ENCODE measurements around the gene CGA.
"Not testable (repeated sequence)": the region's sequence is repeated elsewhere in the genome, so short reads cannot be mapped to it uniquely, and the experiment has no call there.

Gene CGA

DNA sequence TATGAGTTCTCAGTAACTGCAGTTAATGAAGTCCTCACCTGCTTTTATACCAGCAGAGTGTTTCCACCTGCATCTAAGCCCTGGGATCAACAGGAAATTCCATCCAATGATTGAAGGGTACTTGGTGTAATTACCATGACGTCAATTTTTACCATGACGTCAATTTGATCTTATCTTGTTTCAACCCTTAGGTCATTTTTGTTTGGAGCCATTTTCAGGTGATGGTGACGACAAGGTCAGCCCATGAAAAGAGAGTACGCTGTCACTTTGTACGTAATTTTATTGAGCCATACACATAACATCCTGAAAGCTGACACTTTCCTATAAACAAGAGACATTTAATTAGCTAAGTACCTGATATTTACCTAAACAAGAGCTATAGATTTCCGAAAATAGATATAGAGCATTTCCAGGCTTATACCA, at the start of gene CGA:
Gene CGA, minus strand, starts transcription at position 20 of the 423 bp plus-strand sequence. CDS start 6,906 bp downstream, outside the sequence.
- DNase-seq, result no peak

DNA sequence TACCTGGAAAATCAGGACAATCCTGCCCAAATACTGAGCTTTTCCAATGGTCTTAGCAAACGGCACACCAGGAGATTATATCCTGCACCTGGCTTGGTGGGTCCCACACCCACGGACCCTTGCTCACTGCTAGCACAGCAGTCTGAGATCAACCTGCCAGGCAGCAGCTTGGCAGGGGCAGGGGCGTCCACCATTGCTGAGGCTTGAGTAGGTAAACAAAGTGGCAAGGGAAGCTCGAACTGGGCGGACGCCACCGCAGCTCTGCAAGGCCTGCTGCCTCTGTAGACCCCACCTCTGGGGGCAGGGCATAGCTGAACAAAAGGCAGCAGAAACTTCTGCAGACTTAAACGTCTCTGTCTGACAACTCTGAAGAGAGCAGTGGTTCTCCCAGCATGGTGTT, 45.0 kb upstream of the CGA start:
- DNase-seq, result not testable (repeated sequence)

DNA sequence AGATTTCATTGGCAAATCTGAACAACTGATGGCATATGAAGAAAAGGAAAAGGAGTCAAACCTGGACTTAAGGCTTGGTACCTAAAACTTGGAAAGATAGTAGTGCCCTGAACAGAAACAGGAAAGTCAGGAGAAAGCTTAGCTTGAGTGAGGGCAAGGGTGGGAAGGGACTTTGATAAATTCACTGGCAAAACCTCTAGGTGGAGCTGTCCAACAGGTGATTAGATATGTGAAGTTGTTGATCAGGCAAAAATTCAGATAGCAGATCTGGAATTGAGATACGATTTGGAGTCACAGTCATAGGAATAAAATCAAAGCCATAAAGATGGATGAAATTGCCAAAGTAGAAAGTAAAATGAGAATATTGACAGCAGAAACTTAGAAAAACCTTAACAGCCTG, 44.3 kb upstream of the CGA start:
- DNase-seq, result no peak

DNA sequence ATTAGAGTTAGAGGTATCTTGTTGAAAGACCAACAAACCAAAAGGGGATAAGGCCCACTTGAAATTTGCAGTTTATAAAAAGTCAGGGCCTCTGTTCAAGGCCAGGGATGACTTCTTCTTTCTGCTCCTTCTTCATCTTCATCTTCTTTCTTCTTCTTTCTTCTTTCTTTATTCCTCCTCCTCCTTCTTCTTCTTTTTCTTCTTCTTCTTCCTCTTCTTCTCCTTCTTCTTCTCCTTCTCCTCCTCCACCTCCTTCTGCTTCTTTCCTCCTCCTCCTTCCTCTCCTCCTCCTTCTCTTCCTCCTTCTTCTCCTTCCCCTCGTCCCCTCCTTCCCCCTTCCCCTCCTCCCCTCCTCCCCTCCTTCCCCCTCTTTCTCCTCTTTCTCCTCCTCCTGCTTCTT, 42.1 kb upstream of the CGA start:
- DNase-seq, result no peak

- no peak for DNase-seq
Observed at GRCh38 chr6:87127737-87128136, 32.8 kb upstream of the CGA start.

DNA sequence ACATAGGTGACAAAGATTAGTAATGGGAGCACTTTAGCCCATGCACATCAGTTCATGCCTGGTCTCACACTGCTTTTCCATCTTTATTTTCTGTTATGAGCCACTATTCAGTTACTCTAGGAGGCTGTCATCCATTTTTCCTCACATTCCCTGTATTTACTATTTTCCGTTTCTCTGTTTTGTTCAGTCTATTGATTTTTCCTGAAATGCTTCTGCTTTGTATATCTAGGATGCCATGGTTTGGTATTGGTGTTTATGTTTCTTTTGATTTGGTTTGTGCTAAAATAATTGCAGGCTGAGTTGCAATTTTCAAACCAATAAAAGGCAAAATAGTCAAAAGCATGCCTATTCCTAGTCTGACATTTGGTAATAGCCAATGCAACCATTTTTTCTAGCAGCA, 31.6 kb upstream of the CGA start:
- no peak for DNase-seq

DNA sequence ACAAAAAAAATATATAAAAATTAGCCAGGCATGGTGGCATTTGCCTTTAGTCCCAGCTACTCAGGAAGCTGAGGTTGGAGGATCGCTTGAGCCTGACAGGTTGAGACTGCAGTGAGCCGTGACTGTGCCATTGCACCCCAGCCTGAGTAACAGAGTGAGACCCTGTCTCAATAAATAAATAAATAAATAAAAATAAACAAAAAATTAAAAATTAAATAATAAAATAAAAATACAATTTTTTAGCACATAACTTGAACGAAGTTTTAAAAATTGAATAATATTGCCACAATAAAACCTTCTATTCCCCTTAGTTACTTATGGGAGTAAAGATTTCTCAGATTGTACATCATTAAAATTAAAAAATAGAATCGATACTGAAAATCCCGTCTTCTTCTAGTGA, 29.2 kb upstream of the CGA start:
- no peak for DNase-seq

- DNase-seq, result no peak
Observed at GRCh38 chr6:87122477-87122876, 27.6 kb upstream of the CGA start.

DNA sequence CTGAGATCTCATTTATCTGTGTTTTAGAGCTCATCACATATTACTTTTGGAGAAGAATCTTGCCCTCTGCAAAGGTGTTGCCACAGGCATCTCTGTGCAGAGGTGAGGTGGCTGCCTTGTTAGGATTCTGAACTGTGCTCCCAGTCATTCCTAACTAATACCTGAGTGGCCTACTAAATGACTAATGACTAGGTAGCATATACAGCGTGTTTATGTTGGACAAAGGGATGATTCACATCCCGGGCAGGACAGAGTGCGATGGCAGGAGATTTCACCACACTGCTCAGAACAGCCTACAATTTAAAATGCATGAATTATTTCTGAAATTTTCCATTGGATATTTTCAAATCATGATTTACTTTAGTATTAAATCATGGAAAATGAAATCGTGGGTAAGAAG, 23.1 kb upstream of the CGA start:
- no peak for DNase-seq

DNA sequence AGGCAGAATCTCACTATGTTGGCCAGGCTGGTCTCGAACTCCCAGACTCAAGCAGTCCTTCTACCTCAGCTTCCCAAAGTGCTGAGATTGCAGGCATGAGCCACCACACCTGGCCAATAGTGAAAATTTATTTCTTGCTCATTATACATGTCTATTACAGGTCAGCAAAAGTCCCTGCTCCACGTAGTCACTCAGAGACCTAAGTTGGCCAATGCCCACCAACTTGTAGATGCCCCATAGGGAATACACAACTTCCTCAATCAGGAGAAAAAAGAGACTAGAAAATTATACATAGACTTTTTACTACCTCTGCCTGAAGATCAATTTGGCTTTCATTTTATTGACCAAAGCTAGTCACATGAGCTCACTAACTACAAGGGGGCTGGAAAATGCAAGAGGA, 22.0 kb upstream of the CGA start:
- DNase-seq, result no peak

DNA sequence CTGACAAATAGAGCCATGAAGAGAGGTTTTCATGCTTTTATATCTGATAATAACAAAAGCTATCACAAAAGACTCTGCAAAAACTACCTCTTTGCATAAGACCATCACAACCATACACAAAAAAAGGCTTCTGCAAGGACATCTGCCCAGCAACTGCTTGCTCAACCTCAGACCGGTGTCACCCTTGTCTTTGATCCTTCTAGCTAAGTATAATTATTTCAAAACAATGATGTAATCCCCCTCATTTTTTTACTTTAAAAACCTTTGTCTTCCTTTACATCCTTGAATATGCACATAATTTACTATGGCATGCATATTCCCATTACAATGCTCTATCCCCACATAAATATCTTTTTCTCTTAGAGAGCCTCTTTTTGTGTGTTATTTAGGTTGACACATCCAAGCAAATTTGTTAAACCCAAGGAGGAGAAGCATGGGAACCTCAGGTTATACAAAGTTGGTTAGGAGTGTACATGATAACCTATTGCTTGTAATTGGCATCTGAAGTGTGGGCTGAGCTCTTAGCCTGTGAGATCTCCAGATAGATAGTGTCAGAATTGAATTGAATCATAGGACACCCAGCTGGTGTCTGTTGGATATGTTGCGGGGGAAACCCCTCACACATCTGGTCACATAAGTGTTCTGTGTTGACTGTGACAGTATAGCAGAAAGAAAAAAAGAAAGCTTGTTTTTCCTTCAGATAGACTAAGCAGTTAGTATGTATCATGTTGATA, 20.7 kb upstream of the CGA start:
- no peak for DNase-seq

DNA sequence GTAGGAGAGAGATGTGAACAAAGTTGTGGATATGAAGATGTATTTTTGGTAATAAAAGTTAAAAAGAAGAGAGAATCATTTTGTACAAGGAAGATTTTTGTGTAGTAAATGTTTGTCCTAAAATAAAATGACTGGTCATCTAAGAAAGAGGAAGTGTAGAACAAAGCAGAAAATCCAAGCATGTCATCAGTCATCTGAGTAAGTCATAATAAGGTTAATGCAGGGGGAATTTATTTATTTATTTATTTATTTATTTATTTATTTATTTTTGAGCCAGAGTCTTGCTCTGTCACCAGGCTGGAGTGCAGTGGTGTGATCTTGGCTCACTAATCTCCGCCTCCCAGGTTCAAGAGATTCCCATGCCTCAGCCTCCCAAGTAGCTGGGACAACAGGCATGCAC, 15.7 kb upstream of the CGA start:
- no peak for DNase-seq

- DNase-seq, result no peak
Observed at GRCh38 chr6:87105823-87106222, 10.9 kb upstream of the CGA start.

- no peak for DNase-seq
Observed at GRCh38 chr6:87104667-87105066, 9.8 kb upstream of the CGA start.

DNA sequence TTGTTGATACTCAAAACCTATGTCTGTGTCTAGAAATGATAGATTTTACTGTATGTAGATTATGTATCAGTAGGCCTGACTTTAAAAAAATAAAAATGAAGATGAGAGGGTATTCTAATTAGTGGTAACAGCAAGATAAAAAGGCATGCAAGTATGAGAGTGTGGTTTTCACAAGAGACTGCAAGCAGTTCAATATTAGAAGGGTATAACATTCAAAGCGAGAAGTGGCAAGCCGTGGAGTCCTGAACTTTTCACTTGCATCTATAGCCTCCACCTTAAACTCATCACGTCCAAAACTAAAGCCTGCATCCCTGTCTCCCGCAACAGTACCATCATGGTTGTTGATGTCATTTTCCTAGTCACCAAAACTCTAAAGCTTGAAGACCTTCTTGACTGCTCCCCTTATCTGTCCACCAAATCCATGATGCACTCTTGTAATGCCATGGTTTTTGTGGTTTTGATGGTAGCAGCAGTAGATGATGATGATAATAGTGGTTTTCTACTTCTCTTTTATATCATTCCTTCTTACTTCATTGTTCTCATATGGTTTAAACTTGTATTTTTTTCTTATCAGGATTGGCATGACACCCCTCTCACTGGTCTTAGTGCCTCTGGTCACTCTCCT, 9.2 kb upstream of the CGA start:
- DNase-seq, result no peak

GRCh38 chr6:87102151-87102621, 7.3 kb upstream of the CGA start:
- no peak for DNase-seq

- no peak for DNase-seq
Observed at GRCh38 chr6:87101067-87101466, 6.2 kb upstream of the CGA start.

DNA sequence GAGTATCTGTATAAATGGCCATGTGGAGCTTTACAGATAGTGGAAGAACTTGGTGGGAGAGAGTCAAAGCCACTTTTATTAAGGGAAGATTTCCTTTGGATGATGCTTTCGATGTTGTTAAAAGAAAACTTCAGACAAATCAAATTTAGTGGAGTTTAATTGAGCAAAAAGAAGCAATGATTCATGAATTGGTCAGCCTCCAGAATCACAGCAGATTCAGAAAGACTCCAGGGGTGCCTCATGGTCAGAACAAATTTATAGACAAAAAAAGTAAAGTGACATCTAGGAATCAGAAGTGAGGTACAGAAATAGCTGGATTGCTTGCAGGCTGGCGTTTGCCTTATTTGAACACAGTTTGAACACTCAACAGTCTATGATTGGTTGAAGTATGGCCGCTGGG, 5.3 kb upstream of the CGA start:
- DNase-seq, result no peak

DNA sequence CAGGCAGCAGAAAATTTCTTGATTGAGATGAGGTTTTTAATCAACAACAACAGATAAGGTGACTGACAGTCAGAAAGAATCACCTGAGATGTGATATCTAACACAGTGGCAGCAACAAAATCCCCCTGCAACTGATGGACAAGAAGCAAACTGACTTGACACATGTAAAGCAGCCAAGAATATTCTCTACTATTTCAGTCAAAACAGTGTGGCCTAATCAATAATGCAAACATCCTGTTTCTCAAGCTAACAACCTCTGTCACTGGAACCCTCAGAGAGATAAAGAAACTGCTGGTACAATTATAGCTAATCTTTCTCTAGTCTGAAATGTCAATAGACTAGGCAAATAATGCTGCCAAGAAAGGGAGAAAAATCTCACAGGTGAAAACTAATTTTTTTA, 4.6 kb upstream of the CGA start:
- DNase-seq, result no peak

DNA sequence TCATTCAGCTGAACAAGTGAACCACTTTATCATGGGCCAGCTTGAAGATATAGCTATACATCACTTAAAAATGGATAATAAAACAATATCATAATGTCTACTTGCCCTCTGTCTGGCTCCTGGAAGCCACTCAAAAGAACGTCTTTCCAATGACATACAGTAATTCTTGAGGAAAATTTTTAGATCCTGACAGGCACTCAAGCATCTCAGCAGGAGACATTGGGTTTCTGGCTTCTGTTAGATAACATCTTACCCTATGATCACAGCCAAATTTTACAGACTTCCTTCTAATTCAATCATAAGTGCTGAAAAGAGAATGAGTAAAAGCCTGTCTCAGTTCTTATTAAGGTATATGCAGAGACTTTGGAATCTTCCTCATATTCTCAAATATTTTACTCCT, 330 bp downstream of the CGA start:
- DNase-seq, result no peak

DNA sequence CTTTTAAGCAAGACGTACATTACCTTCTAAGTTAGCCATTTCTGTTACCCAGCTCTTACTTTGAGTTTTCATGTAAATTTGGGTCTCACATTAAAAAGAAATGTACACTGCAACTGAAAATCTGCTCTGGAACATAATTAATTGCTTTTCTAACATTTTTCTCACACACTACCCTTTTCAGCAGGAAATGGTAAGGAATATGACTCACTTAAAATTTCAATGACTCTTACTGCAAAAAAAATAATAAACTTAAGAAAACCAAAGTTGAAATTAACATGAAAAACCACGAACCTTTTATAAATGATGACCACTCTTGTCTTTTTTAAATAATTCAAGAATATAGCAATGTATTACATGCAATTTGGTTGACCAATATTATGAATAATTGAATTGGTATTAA, 1.3 kb downstream of the CGA start:
- DNase-seq, result no peak

- DNase-seq, result no peak
Observed at GRCh38 chr6:87093199-87093598, 1.7 kb downstream of the CGA start.

DNA sequence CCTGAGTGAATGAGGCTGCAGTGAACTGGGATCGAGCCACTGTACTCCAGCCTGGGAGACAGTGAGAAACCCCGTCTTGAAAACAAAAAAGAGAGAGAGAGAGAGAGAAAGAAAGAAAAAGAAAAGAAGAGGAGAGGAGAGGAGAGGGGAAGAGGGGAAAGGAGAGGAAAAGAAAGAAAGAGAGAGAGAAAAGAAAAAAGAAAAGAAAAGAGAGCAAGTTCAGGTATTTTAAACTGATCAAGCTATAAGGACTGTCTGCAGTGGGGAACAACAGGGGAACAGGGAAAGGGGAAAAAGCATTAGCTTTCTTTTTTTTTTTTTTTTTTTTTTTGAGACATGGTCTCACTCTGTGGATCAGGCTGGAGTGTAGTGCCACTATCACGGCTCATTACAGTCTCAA, 2.5 kb downstream of the CGA start:
- no peak for DNase-seq

DNA sequence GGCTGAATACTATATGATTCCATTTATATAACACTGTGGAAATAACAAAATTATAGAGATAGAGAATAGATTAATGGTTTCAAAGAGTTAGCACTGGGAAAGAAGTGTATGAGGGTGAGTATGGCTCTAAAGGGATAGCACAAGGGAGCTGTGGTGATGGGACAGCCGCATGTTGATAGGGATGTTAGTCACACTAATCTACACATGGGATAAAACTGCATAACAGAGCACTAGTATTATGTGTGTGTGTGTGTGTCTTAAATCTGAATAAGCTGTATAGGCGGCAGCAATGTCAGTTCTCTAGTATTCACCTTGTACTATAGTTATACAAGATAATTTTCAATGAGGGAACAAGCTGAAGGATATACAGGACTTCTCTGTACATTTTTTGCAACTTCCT, 5.8 kb downstream of the CGA start:
- DNase-seq, result no peak

- DNase-seq, result no peak
Observed at GRCh38 chr6:87088076-87088475, 6.8 kb downstream of the CGA start.

All from cortex of kidney (tissue), 1 donor.